Ovary (tissue), 9 donors: ENCODE measurements around the gene DNASE2. TPM values are rescaled to one million over a fixed set of nuclear protein-coding genes. Genes with fewer than 3 reads are reported as not detected.

ENCODE experiments used
- DNase-seq, 5 donors: peaks; one replicate each; pipeline ENCODE4 v3.0.0-alpha.2; 2019 to 2020
- H3K27ac ChIP-seq, 2 donors: fragments of 200-600 bp; one replicate each; pipeline versions ENCODE4 v1.5.1 to v1.8.0; 2019 to 2022
- H3K27me3 ChIP-seq: fragments of 200-600 bp; one replicate; pipeline ENCODE4 v1.8.0; 2022
- H3K36me3 ChIP-seq: fragments of 200-600 bp; sonication (generic); one replicate; pipeline ENCODE4 v1.5.1; 2019
- H3K4me1 ChIP-seq: one replicate; pipeline ENCODE4 v1.8.1; 2013; ENCODE audit warnings: mild to moderate bottlenecking, moderate library complexity; ENCODE audit not compliant: insufficient read depth
- H3K4me3 ChIP-seq: fragments of 200-600 bp; sonication (generic); one replicate; pipeline ENCODE4 v1.5.1; 2017
- H3K9me3 ChIP-seq, 2 donors: fragments of 200-600 bp in 1 of 2; sonication (generic) in 1 of 2; one replicate each; pipeline versions ENCODE4 v1.5.1 to v1.8.1; 2013 to 2019; ENCODE audit warnings: mild to moderate bottlenecking in 1 of 2, moderate library complexity in 1 of 2
- EP300 ChIP-seq: sonication (generic); formaldehyde crosslinking; IDR thresholded peaks from one replicate; pipeline ENCODE4 v1.6.1; 2017; ENCODE audit warnings: antibody characterized with exemption
- POLR2A ChIP-seq: fragments of 450-650 bp; IDR thresholded peaks from one replicate; pipeline ENCODE4 v1.6.1; 2017; ENCODE audit warnings: antibody characterized with exemption, mild to moderate bottlenecking, moderate library complexity
- WGBS, 3 donors: extraction: QIAGEN DNeasy Blood & Tissue Kit in 1 of 3; methylation state at CpG; one replicate each; pipeline versions ENCODE4 v1.1.5 to v1.1.7; 2013 to 2017; 5-methylcytosine and 5-hydroxymethylcytosine counted together
- intact Hi-C, 4 donors: fragments of 100-400 bp; cut with DNase I; formaldehyde crosslinking; loops; one replicate each; pipeline versions ENCODE4 v1.11.0 to v1.15.1; 2022 to 2023
- microRNA-seq, 3 donors: library from miRNA; unstranded; fragments of <30 nt; microRNA quantifications; one replicate each; pipeline versions ENCODE4 to v1.2.0, GENCODE V29; 2019 to 2020
- polyA plus RNA-seq, 2 donors: library from polyadenylated mRNA; stranded (reverse); fragments of 200-250 nt in 1 of 2; fragments of 350-450 nt in 1 of 2; fragmentation: Illumina TruSeq in 1 of 2; extraction: RNeasy Lipid Tissue Mini Kit (QIAGEN cat#74804) in 1 of 2; gene quantifications; one replicate each; pipeline ENCODE4 v1.2.3, GENCODE V29; 2013 to 2014
- small RNA-seq: library from RNA; depleted of rRNA; stranded (forward); fragments of <200 nt; gene quantifications from one replicate; pipeline ENCODE3, GENCODE V24; 2016
- total RNA-seq, 7 donors: library from RNA; depleted of rRNA in 2 of 7; stranded (reverse); fragments of >200 nt in 2 of 7; fragmentation: NEBNext Ultra II Directional in 3 of 7; extraction: Animal tissue kit (Norgen Biotek cat#: 25700) in 3 of 7; gene quantifications; one replicate each; pipeline versions ENCODE4 v1.1.0 to v1.2.4, GENCODE V29; 2016 to 2023
- TF ChIP-seq, protein P1 (sequence below), 3 donors: fragments of 450-650 bp in 2 of 3; fragments of 200-600 bp in 1 of 3; IDR thresholded peaks; one replicate each; pipeline versions ENCODE4 v1.5.1 to v1.8.0; 2016 to 2022; ENCODE audit warnings: antibody characterized with exemption in 3 of 3, mild to moderate bottlenecking in 1 of 3
- donor health status: DM: no; HTN: no; CAD: no; lungs with moderate emphysema.
- donor health status: DM: no; HTN: no; CAD: no.
- donor health status: Bipolar disorder and iron deficiency.
- donor health status: DM: yes; HTN: yes; CAD: no.
- donor health status: DM: no; HTN: no; CAD: no.
- donor health status: DM: yes; HTN: yes; CAD: no.

Gene DNASE2
- total and polyA plus RNA-seq, 9 donors: 20.9 to 54.2 (median 29.2) TPM

DNA sequence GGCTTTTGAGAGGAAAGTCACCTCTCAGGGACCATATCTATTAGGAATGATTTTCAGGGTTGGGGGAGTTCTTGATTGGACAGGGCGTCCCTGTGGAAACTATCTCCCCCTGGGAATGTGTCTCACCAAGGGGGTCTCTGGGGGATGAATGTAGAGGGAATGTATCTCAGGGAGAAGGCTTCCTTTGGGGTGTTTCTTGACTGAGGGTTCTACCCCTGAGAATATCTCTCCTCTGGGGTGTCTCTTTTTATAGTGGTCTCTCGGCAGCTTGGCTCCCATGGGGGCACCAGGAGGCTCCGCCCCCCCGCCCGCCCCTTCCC, 47.9 kb downstream of the DNASE2 start:
- intact Hi-C loops: no loop called here
- no peak for DNase-seq
- no peak overlapping the region for H3K27ac ChIP-seq
- H3K4me3 ChIP-seq: no peak overlapping the region
- H3K36me3 ChIP-seq: no peaks in the 10 kb centered on the region
- 2 to 4% (median 3%) methylated on average over 3 to 5 of the region's 5 CpGs for WGBS, 3 donors
- TF ChIP-seq POLR2A (no peak), EP300 (no peak)
- TF ChIP-seq, protein P1, sequence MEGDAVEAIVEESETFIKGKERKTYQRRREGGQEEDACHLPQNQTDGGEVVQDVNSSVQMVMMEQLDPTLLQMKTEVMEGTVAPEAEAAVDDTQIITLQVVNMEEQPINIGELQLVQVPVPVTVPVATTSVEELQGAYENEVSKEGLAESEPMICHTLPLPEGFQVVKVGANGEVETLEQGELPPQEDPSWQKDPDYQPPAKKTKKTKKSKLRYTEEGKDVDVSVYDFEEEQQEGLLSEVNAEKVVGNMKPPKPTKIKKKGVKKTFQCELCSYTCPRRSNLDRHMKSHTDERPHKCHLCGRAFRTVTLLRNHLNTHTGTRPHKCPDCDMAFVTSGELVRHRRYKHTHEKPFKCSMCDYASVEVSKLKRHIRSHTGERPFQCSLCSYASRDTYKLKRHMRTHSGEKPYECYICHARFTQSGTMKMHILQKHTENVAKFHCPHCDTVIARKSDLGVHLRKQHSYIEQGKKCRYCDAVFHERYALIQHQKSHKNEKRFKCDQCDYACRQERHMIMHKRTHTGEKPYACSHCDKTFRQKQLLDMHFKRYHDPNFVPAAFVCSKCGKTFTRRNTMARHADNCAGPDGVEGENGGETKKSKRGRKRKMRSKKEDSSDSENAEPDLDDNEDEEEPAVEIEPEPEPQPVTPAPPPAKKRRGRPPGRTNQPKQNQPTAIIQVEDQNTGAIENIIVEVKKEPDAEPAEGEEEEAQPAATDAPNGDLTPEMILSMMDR (IDR thresholded peaks at IDR 0.05): no peak
- H3K4me1 ChIP-seq: peaks cover 1% of the 10 kb centered on the region
- no peaks in the 10 kb centered on the region for H3K9me3 ChIP-seq
- H3K27me3 ChIP-seq: peaks cover 16% of the 10 kb centered on the region

DNA sequence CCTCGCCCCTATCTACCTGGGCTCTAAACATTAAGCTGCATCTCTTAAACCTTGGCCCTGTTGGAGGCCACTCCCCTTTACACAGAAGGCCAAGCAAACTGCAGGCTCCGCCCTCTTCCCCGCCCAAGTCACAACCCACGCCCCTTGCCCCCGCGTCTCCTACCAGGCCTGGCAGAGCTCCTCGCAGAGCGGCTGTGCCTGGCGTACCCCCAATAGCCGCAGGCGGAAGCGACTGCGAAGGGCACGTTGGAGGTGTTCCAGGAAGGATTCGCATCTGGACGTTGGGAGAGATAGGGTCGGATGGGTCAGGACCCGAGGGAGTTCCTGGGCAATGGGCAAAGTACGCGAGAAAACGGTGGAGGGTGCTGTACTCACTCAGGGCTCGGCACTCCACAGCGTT, 52.8 kb downstream of the DNASE2 start:
- WGBS, 3 donors: 4 to 7% (median 4%) methylated on average over 23 of the region's 23 CpGs
- peak in 1 of 5 donors; percentile 50 for DNase-seq
- TF ChIP-seq EP300 (no peak), POLR2A (no peak)
- TF ChIP-seq, protein P1 (IDR thresholded peaks at IDR 0.05): no peak
- peaks cover 5% of the 10 kb centered on the region for H3K4me1 ChIP-seq
- no peak overlapping the region for H3K27ac ChIP-seq
- peaks cover 6% of the 10 kb centered on the region for H3K27me3 ChIP-seq
- H3K9me3 ChIP-seq: no peaks in the 10 kb centered on the region
- intact Hi-C loops: no loop called here
- no peak overlapping the region for H3K4me3 ChIP-seq
- H3K36me3 ChIP-seq: no peaks in the 10 kb centered on the region

- 3 to 5% (median 5%) methylated on average over 46 of the region's 46 CpGs for WGBS, 3 donors
- intact Hi-C loops: no loop called here
- Histone ChIP-seq H3K27ac (no peak overlapping the region), H3K9me3 (no peaks in the 10 kb centered on the region), H3K27me3 (no peaks in the 10 kb centered on the region), H3K36me3 (no peaks in the 10 kb centered on the region), H3K4me3 (no peak overlapping the region), H3K4me1 (peaks cover 5% of the 10 kb centered on the region)
- TF ChIP-seq, protein P1 (IDR thresholded peaks at IDR 0.05): no peak
- TF ChIP-seq POLR2A (no peak), EP300 (no peak)
- DNase-seq: no peak
Observed at GRCh38 chr19:12825254-12826131, 55.8 kb downstream of the DNASE2 start.

Small RNA genes lying within 50 kb of the gene (microRNA-seq; reads per million reads assigned to microRNA genes)
- gene MIR5695: 0 to 0.36 (median 0) reads per million in 3 donors
- gene MIR6794: 0 reads per million in 3 donors

Small RNA genes lying within 50 kb of the gene (small RNA-seq; reads per million reads assigned to genes)
- gene MIR5695: not detected
- gene MIR6794: not detected

Other genes with a start within 250 kb of the DNASE2 start
- gene MAN2B1, start 214.7 kb downstream of the DNASE2 start, total RNA-seq: 10 to 100 TPM; 17.8 to 63.7 (median 49.8) TPM
- 10 to 100 TPM; 23.5 to 35.0 TPM for gene MAN2B1, start 214.7 kb downstream of the DNASE2 start, polyA plus RNA-seq
- 10 to 100 TPM; 10.5 to 15.1 (median 11.9) TPM for gene WDR83, start 214.6 kb downstream of the DNASE2 start, total RNA-seq
- 10 to 100 TPM in 1 of 2 donors, 1 to 10 TPM in 1; 2.8 to 16.3 TPM for gene WDR83, start 214.6 kb downstream of the DNASE2 start, polyA plus RNA-seq
- 100 to 1,000 TPM in 1 of 7 donors, 10 to 100 TPM in 6; 63.7 to 147 (median 89.7) TPM for gene DHPS, start 199.6 kb downstream of the DNASE2 start, total RNA-seq
- 10 to 100 TPM; 72.8 to 92.7 TPM for gene DHPS, start 199.6 kb downstream of the DNASE2 start, polyA plus RNA-seq
- gene GNG14, start 193.5 kb downstream of the DNASE2 start, total RNA-seq: not detected
- gene GNG14, start 193.5 kb downstream of the DNASE2 start, polyA plus RNA-seq: not detected
- 10 to 100 TPM in 1 of 7 donors, 1 to 10 TPM in 6; 3.5 to 14.8 (median 5.2) TPM for gene FBXW9, start 184.8 kb downstream of the DNASE2 start, total RNA-seq
- 1 to 10 TPM in 1 of 2 donors, under 1 TPM in 1; 0.37 to 6.8 TPM for gene FBXW9, start 184.8 kb downstream of the DNASE2 start, polyA plus RNA-seq
- gene TNPO2, start 157.5 kb downstream of the DNASE2 start, total RNA-seq: 100 to 1,000 TPM in 2 of 7 donors, 10 to 100 TPM in 5; 42.1 to 109 (median 89.9) TPM
- gene TNPO2, start 157.5 kb downstream of the DNASE2 start, polyA plus RNA-seq: 10 to 100 TPM; 41.5 to 51.6 TPM
- 100 to 1,000 TPM; 134 to 476 (median 186) TPM for gene TRIR, start 146.8 kb downstream of the DNASE2 start, total RNA-seq
- gene TRIR, start 146.8 kb downstream of the DNASE2 start, polyA plus RNA-seq: 100 to 1,000 TPM; 243 to 288 TPM
- gene GET3, start 144.0 kb downstream of the DNASE2 start, total RNA-seq: 10 to 100 TPM; 26.2 to 59.0 (median 47.7) TPM
- gene GET3, start 144.0 kb downstream of the DNASE2 start, polyA plus RNA-seq: 10 to 100 TPM; 42.6 to 68.1 TPM
- gene BEST2, start 129.7 kb downstream of the DNASE2 start, total RNA-seq: not detected
- not detected for gene BEST2, start 129.7 kb downstream of the DNASE2 start, polyA plus RNA-seq
- gene HOOK2, start 105.9 kb downstream of the DNASE2 start, total RNA-seq: 10 to 100 TPM; 24.9 to 52.2 (median 27.9) TPM
- gene HOOK2, start 105.9 kb downstream of the DNASE2 start, polyA plus RNA-seq: 10 to 100 TPM; 12.2 to 23.5 TPM
- 1,000 to 10,000 TPM in 2 of 7 donors, 100 to 1,000 TPM in 5; 154 to 3,039 (median 413) TPM for gene JUNB, start 90.0 kb downstream of the DNASE2 start, total RNA-seq
- 100 to 1,000 TPM in 1 of 2 donors, 1 to 10 TPM in 1; 6.8 to 570 TPM for gene JUNB, start 90.0 kb downstream of the DNASE2 start, polyA plus RNA-seq
- 100 to 1,000 TPM; 191 to 321 (median 263) TPM for gene PRDX2, start 79.6 kb downstream of the DNASE2 start, total RNA-seq
- 100 to 1,000 TPM in 1 of 2 donors, 10 to 100 TPM in 1; 98.3 to 237 TPM for gene PRDX2, start 79.6 kb downstream of the DNASE2 start, polyA plus RNA-seq
- 1 to 10 TPM in 5 of 7 donors, under 1 TPM in 1, not detected in 1; 0.71 to 5.4 (median 2.6) TPM for gene THSD8, start 79.4 kb downstream of the DNASE2 start, total RNA-seq
- gene THSD8, start 79.4 kb downstream of the DNASE2 start, polyA plus RNA-seq: 1 to 10 TPM; 1.4 to 7.2 TPM
- 10 to 100 TPM in 1 of 7 donors, 1 to 10 TPM in 6; 1.2 to 12.2 (median 7.7) TPM for gene RNASEH2A, start 74.9 kb downstream of the DNASE2 start, total RNA-seq
- gene RNASEH2A, start 74.9 kb downstream of the DNASE2 start, polyA plus RNA-seq: 1 to 10 TPM; 1.6 to 8.0 TPM
- not detected for gene RTBDN, start 46.9 kb downstream of the DNASE2 start, total RNA-seq
- not detected for gene RTBDN, start 46.9 kb downstream of the DNASE2 start, polyA plus RNA-seq
- gene MAST1, start 42.9 kb downstream of the DNASE2 start, total RNA-seq: 1 to 10 TPM in 4 of 7 donors, under 1 TPM in 3; 0.25 to 1.4 (median 1.1) TPM
- gene MAST1, start 42.9 kb downstream of the DNASE2 start, polyA plus RNA-seq: 1 to 10 TPM in 1 of 2 donors, under 1 TPM in 1; 0.40 to 2.4 TPM
- under 1 TPM in 1 of 7 donors, not detected in 6; 0.13 TPM for gene KLF1, start 5.8 kb upstream of the DNASE2 start, total RNA-seq
- not detected for gene KLF1, start 5.8 kb upstream of the DNASE2 start, polyA plus RNA-seq
- gene GCDH, start 9.7 kb upstream of the DNASE2 start, total RNA-seq: 10 to 100 TPM; 17.7 to 36.3 (median 28.4) TPM
- gene GCDH, start 9.7 kb upstream of the DNASE2 start, polyA plus RNA-seq: 10 to 100 TPM; 11.9 to 35.3 TPM
- gene SYCE2, start 37.8 kb upstream of the DNASE2 start, total RNA-seq: 1 to 10 TPM in 1 of 7 donors, under 1 TPM in 4, not detected in 2; 0.23 to 1.6 (median 0.56) TPM
- under 1 TPM; 0.17 to 0.20 TPM for gene SYCE2, start 37.8 kb upstream of the DNASE2 start, polyA plus RNA-seq
- gene FARSA, start 52.3 kb upstream of the DNASE2 start, total RNA-seq: 10 to 100 TPM; 21.9 to 50.2 (median 43.9) TPM
- 10 to 100 TPM in 1 of 2 donors, 1 to 10 TPM in 1; 8.0 to 25.1 TPM for gene FARSA, start 52.3 kb upstream of the DNASE2 start, polyA plus RNA-seq
- 100 to 1,000 TPM; 211 to 803 (median 450) TPM for gene CALR, start 57.2 kb upstream of the DNASE2 start, total RNA-seq
- gene CALR, start 57.2 kb upstream of the DNASE2 start, polyA plus RNA-seq: 1,000 to 10,000 TPM in 1 of 2 donors, 100 to 1,000 TPM in 1; 279 to 1,094 TPM
- 10 to 100 TPM; 61.2 to 94.0 (median 93.7) TPM for gene RAD23A, start 64.4 kb upstream of the DNASE2 start, total RNA-seq
- gene RAD23A, start 64.4 kb upstream of the DNASE2 start, polyA plus RNA-seq: 10 to 100 TPM; 75.8 to 77.2 TPM
- 10 to 100 TPM; 15.7 to 57.7 (median 19.1) TPM for gene GADD45GIP1, start 75.8 kb upstream of the DNASE2 start, total RNA-seq
- 10 to 100 TPM in 1 of 2 donors, 1 to 10 TPM in 1; 1.8 to 25.6 TPM for gene GADD45GIP1, start 75.8 kb upstream of the DNASE2 start, polyA plus RNA-seq
- gene DAND5, start 88.1 kb upstream of the DNASE2 start, total RNA-seq: under 1 TPM in 2 of 7 donors, not detected in 5; 0.11 to 0.15 TPM
- not detected for gene DAND5, start 88.1 kb upstream of the DNASE2 start, polyA plus RNA-seq
- gene NFIX, start 114.0 kb upstream of the DNASE2 start, total RNA-seq: 100 to 1,000 TPM in 5 of 7 donors, 10 to 100 TPM in 2; 30.3 to 256 (median 223) TPM
- 10 to 100 TPM; 76.9 to 82.2 TPM for gene NFIX, start 114.0 kb upstream of the DNASE2 start, polyA plus RNA-seq
- gene LYL1, start 221.4 kb upstream of the DNASE2 start, total RNA-seq: 1 to 10 TPM; 2.9 to 7.4 (median 6.7) TPM
- 1 to 10 TPM in 1 of 2 donors, under 1 TPM in 1; 0.90 to 5.0 TPM for gene LYL1, start 221.4 kb upstream of the DNASE2 start, polyA plus RNA-seq
- gene TRMT1, start 235.3 kb upstream of the DNASE2 start, total RNA-seq: 10 to 100 TPM; 23.6 to 54.8 (median 38.7) TPM
- 10 to 100 TPM in 1 of 2 donors, 1 to 10 TPM in 1; 7.6 to 37.2 TPM for gene TRMT1, start 235.3 kb upstream of the DNASE2 start, polyA plus RNA-seq
- 10 to 100 TPM in 6 of 7 donors, 1 to 10 TPM in 1; 5.1 to 31.4 (median 21.8) TPM for gene NACC1, start 236.8 kb upstream of the DNASE2 start, total RNA-seq
- 10 to 100 TPM in 1 of 2 donors, 1 to 10 TPM in 1; 3.2 to 14.8 TPM for gene NACC1, start 236.8 kb upstream of the DNASE2 start, polyA plus RNA-seq